HG03139 (cell line): ENCODE data around the gene PAQR6.
A peak's percentile ranks its signal among the peaks of the same experiment; 100 is the strongest.
"Not testable (repeated sequence)": the region's sequence is repeated elsewhere in the genome, so short reads cannot be mapped to it uniquely, and the experiment has no call there.

ENCODE experiments used
- ATAC-seq: cut with Tn5 transposase; IDR thresholded peaks from one replicate; pipeline ENCODE4 v1.9.1; 2021; ENCODE audit not compliant: unreplicated experiment

PAQR6 gene

GRCh38 chr1:156232201-156232894, 15.5 kb downstream of the PAQR6 start:
- ATAC-seq, result no peak

DNA sequence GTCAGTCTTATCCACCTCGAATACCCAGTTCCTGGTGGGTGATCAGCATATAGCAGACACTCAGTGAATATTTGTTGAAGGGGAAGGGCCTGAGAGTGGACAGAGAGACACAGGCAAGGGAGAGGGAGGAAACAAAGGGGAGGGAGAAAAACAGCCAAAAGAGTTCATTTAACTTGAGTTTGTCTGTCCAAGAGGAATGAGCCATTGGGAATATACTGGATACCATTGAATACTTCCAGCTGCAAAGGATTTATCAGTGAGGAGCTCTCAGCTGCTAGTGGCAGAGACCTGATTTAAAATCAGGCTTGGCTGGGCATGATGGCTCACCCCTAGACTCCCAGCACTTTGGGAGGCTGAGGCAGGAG, 17.4 kb downstream of the PAQR6 start:
- no peak for ATAC-seq

GRCh38 chr1:156229809-156230472, 17.9 kb downstream of the PAQR6 start:
- no peak for ATAC-seq

DNA sequence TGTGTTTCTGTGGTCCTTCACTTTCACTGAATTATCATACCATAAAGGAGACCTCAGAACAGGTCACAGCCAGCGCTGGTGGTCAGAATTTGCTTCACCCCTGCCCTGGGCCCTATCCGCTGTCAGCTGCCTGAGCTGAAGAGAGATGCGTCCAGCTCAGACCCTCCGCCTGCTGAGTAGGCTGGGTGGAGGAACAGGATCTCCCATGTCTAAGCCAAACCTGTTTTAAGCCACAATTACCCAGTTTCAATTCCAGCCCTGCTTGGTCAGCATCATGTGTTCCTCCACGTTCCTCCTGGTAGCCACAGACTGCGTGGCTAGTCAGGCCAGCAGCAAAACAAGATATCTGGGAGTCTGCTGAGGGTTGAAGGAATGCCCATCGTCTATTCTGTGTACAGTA, 19.4 kb downstream of the PAQR6 start:
- ATAC-seq, result no peak

GRCh38 chr1:156226782-156227181, 21.1 kb downstream of the PAQR6 start:
- no peak for ATAC-seq

DNA sequence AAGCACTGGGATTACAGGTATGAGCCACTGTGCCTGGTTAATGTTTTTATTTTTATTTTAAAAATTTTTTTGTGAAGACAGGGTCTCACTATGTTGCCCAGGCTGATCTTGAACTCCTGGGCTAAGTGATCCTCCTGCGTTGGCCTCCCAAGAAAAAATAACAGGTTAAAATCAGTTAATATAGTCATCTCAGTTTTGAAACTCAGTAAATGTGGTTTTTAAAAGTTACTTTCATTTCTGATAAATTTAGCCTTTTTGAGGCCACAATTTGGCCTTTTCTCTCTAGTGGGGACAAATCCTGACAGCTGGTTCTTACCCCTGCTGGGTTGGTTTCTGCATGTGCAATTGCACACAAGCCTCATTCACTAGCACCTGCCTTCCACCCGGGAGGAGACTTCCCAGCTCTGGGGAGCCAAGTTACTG, 21.7 kb downstream of the PAQR6 start:
- peak; percentile 51 for ATAC-seq

DNA sequence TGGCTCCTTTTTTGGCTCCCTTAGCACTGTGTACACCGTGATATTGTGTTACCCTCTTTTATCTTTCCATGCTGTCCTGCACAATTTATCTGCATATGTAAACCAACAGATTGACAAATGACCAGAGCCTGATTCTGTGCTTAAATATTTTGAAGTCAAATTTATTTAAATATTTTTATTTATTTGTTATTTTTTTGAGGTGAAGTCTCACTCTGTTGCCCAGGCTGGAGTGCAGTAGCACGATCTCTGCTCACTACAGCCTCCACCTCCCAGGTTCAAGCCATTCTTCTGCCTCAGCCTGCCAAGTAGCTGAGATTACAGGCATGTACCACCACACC, 22.2 kb downstream of the PAQR6 start:
- no peak for ATAC-seq

GRCh38 chr1:156221986-156222692, 25.7 kb downstream of the PAQR6 start:
- no peak for ATAC-seq

- ATAC-seq, result no peak
Observed at GRCh38 chr1:156220226-156220625, 27.6 kb downstream of the PAQR6 start.

- ATAC-seq, result no peak
Observed at GRCh38 chr1:156217871-156218270, 30.0 kb downstream of the PAQR6 start.

DNA sequence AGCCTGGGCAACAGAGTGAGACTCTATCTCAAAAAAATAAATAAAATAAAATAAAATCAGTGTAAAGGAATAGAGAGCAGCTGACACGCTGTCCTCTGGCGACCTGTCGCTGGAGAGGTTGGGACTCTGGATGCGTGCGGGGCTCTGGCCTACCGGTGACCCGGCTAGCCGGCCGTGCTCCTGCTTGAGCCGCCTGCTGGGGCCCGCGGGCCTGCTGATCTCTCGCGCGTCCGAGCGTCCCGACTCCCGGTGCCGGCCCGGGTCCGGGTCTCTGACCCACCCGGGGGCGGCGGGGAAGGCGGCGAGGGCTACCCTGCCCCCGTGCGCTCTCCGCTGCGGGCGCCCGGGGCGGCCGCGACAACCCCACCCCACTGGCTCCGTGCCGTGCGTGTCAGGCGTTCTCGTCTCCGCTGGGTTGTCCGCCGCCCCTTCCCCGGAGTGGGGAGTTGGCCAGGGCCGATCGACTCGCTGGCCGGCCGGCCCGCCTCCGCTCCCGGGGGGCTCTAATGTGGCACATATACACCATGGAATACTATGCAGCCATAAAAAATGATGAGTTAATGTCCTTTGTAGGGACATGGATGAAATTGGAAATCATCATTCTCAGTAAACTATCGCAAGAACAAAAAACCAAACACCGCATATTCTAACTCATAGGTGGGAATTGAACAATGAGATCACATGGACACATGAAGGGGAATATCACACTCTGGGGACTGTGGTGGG, 31.3 kb downstream of the PAQR6 start:
- not testable (repeated sequence) for ATAC-seq

DNA sequence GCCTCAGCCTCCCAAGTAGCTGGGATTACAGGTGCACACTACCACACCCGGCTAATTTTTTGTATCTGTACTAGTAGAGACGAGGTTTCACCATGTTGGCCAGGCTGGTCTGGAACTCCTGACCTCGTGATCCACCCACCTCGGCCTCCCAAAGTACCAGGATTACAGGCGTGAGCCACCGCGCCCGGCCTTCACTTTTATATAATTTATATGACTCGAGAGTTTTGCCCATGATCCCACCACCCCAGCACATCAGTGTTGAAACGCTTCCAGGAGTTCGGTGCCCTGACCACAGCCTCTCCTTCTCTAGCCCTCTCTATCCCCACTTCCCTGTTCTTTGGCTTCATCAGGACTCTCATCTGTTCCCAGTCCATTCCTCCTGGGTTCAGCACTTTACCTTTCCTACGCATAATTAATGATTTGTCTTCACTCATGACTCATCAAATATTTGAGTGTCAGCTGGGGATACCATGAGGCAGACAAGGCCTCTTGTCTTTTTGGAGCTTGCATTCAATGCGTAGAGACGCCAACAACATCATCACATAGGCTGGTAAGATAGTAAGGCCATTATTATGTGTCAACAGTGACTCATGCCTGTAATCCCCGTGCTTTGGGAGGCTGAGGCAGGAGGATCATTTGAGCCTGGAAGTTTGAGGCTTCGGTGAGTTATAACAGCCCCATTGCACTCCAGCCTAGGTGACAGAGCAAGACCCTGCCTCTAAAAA, 33.7 kb downstream of the PAQR6 start:
- no peak for ATAC-seq

DNA sequence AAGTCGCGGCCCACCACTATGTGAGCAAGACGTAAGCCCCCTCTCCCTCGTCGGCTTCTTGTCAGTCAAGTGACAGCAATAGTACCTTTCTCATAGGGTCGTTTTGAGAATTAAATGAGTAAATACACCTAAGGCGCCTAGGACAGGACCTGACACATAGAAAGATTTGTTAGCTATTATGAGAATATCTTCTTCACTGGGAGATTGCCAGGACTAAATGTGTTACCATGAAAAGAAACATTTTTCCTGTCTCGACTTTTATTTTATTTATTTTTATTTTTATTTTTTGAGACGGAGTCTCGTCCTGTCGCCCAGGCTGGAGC, 34.3 kb downstream of the PAQR6 start:
- no peak for ATAC-seq

- ATAC-seq, result peak; percentile 83
Observed at GRCh38 chr1:156212833-156213643, 34.8 kb downstream of the PAQR6 start, which contains the start of gene PMF1. Gene PMF1, plus strand, starts transcription at chr1:156213007. Its CDS starts 9 bp downstream, at chr1:156213016.

- ATAC-seq, result no peak
Observed at GRCh38 chr1:156212130-156212529, 35.7 kb downstream of the PAQR6 start.

DNA sequence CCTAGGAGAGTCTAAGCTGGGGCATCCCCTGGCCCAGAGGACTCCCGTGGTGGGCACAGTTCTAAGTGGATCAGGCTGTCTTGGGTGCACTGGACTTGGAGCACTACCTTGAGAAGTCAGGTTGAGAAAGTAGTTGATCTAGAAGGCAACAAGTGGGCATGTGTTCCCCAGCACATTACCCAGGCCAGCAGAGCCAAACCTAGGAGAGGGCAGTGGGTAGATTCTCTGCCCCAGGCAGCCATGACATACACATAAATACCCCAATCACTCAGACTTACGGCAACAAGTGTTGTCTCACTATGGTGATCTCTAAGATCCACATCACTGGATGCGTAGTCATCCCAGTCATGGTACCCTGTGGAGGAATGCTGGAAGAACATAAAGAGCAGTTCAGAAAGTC, 36.6 kb downstream of the PAQR6 start:
- no peak for ATAC-seq

DNA sequence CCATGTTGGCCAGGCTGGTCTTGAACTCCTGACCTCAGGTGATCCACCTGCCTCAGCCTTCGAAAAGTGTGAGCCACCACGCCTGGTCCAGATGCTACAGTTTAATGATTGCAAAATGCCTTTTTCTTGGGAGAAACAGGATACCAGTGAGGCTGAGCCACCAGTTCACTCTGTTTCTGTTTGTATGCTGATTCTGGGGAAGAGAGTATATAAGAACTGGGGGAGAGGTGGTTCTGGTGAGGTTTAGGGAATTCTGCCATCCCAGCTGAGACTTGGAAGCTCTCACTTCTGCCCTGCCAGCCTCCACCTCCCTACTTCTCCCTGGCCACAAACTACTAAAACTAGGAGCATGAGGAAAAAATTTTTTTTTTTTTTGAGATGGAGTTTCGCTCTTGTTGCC, 43.2 kb downstream of the PAQR6 start:
- ATAC-seq, result no peak

DNA sequence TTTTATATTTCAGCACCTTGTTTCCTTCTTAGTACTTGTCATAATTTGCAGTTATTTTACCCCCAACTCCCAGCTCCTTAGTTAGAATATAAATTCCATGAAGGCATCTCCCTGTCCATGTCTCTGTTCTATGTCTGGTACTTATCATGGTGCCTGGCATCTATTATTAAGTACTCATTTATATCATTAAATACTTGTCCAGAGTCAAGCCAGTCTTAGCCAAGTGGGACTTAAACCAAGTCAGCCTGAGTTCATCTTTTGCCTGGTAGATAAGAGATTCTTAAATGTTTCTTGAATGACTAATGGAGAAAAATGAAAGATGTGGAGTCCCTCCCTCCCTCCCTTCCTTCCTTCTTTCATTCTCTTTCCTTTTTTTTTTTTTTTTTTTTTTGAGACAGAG, 44.5 kb downstream of the PAQR6 start:
- no peak for ATAC-seq

DNA sequence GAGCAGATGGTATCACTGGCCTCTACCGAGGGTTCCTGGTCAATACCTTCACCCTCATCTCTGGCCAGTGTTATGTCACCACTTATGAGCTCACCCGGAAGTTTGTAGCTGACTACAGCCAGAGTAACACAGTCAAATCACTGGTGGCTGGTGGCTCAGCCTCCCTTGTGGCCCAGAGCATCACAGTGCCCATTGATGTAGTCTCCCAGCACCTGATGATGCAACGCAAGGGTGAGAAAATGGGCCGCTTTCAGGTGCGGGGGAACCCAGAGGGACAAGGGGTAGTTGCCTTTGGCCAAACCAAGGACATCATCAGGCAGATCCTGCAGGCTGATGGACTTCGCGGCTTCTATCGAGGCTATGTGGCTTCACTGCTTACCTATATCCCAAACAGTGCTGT, 47.8 kb downstream of the PAQR6 start:
- no peak for ATAC-seq

DNA sequence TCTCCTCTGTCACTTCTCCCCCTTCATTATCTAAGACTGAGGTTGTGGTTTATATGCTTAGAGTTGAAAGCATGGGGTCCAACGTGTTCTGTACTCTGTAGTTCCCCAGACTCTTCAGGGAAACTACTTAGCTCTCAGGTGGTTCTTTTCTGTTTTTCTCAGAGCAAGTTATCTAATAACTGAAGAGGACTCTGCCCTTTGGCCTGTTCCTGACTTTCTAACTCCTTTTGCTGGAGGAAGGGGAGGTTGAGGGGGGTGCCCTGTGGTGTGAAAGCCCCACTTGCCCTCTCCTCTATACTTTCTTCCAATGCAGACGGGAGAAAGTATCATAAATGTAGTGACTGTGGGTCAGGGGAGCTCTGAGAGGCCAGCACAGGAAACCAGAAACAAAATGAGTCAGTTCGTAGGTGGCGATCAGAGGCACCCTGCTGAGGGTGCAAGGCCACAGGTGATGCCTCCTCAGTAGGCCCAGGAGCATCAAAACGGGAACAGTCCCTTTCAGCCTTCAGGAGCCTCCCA, 49.0 kb downstream of the PAQR6 start:
- no peak for ATAC-seq
